ENCODE measurements around the gene AMPH. TPM values are rescaled to one million over a fixed set of nuclear protein-coding genes. Genes with fewer than 3 reads are reported as not detected.
A peak's percentile ranks its signal among the peaks of the same experiment; 100 is the strongest.
"Not testable (repeated sequence)": the region's sequence is repeated elsewhere in the genome, so short reads cannot be mapped to it uniquely, and the experiment has no call there.

AMPH gene
- total and polyA plus RNA-seq, 3 donors from 2014 or later, result 5.8 to 9.0 (median 7.6) TPM

DNA sequence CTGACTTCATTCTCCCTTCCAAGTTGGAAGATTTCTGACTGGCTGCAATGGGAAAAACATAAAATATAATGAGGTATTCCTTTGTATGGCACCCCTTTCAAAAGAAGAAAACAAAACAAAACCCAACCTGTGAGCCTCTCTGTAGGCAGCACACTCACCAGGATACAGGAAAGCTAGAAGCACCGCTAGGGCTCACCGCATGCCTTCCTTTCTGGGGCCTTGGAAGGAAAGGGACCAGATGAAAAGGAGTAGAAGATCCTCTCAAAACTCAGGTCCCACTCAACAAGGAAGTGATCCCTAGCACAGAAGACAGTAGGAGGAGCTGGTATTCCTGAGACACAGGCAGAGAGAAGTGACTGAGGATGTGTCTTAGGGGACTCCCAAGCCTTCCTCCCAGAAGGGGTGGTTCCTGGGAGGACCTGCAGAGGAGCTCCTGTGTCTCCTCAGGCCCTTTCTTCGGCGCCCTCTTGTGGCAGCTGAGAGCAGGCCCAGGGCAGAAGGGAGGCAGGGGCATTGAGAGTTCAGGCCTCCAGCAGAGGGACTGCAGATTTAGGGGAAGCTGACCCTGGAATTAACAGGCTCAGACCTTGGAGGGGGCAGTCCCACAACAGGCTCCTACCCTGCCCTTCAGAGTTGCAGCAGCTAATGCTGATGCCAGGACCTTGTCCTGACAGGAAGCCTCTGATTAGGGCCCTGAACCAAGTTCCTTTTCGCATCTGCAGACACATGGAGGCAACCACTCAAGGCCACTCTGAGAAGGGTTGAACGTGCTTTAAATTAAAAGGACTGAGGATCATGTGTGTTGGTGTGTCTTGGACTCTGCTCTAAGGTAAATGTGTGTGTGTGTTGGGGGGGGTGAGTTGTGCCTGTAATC, 285.6 kb downstream of the AMPH start:
- TF ChIP-seq, protein P1, sequence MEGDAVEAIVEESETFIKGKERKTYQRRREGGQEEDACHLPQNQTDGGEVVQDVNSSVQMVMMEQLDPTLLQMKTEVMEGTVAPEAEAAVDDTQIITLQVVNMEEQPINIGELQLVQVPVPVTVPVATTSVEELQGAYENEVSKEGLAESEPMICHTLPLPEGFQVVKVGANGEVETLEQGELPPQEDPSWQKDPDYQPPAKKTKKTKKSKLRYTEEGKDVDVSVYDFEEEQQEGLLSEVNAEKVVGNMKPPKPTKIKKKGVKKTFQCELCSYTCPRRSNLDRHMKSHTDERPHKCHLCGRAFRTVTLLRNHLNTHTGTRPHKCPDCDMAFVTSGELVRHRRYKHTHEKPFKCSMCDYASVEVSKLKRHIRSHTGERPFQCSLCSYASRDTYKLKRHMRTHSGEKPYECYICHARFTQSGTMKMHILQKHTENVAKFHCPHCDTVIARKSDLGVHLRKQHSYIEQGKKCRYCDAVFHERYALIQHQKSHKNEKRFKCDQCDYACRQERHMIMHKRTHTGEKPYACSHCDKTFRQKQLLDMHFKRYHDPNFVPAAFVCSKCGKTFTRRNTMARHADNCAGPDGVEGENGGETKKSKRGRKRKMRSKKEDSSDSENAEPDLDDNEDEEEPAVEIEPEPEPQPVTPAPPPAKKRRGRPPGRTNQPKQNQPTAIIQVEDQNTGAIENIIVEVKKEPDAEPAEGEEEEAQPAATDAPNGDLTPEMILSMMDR (IDR thresholded peaks at IDR 0.05), result peak in 2 of 3 experiments; percentile 34 to 51
- H3K27ac ChIP-seq; H3K4me1 ChIP-seq; H3K9me3 ChIP-seq; H3K36me3 ChIP-seq (ENCODE audit: low read depth, missing control alignments); H3K27me3 ChIP-seq; intact Hi-C loops (cut with DNase I; ENCODE audit: low total_unique reads); H3K4me3 ChIP-seq: not testable (repeated sequence)
- 62 to 66% methylated on average over 6 of the region's 6 CpGs for WGBS, 2 donors
- DNase-seq, result peak; percentile 51

DNA sequence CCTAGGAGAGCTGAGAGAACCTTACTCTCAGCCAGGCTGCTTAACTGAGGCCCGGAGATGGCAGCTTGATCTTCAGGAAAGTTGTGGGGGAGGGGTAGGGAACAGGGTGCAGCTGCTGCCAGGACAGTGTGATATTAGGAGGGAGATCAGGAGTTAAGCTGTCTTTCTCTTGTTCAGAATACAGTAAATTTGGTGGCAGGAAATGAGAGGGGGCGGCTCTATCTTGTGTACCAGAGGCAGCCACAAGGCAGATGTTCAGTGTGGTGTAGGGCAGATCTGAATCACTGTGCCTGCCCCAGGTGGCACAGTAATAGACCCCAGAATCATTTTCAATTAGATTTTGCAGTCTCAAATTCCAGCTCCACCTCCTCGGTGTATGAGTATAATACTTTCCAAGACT, 286.4 kb downstream of the AMPH start:
- H3K4me1 ChIP-seq, result peaks cover 14% of the 10 kb centered on the region
- 56 to 76% methylated on average over 3 of the region's 3 CpGs for WGBS, 2 donors
- H3K4me3 ChIP-seq; H3K27me3 ChIP-seq; intact Hi-C loops (cut with DNase I; ENCODE audit: low total_unique reads); H3K9me3 ChIP-seq; H3K36me3 ChIP-seq (ENCODE audit: low read depth, missing control alignments); H3K27ac ChIP-seq; DNase-seq: not testable (repeated sequence)

- H3K9me3 ChIP-seq; H3K36me3 ChIP-seq (ENCODE audit: low read depth, missing control alignments); H3K4me3 ChIP-seq; DNase-seq; H3K27me3 ChIP-seq; intact Hi-C loops (cut with DNase I; ENCODE audit: low total_unique reads); H3K27ac ChIP-seq: not testable (repeated sequence)
- WGBS, 2 donors, result 42 to 43% methylated on average over 3 to 5 of the region's 5 CpGs
- peaks cover 14% of the 10 kb centered on the region for H3K4me1 ChIP-seq
These were observed 289.0 kb downstream of the AMPH start for GRCh38 chr7:38342135-38342534.

GRCh38 chr7:38341172-38341705, 289.9 kb downstream of the AMPH start:
- WGBS, 2 donors, result 63 to 70% methylated on average over 1 to 2 of the region's 2 CpGs
- TF ChIP-seq, protein P1 (IDR thresholded peaks at IDR 0.05), result peak in 2 of 3 experiments; percentile 13 to 38
- H3K4me3 ChIP-seq; intact Hi-C loops (cut with DNase I; ENCODE audit: low total_unique reads); H3K9me3 ChIP-seq; H3K36me3 ChIP-seq (ENCODE audit: low read depth, missing control alignments); H3K27me3 ChIP-seq: not testable (repeated sequence)
- DNase-seq, result peak; percentile 85
- H3K4me1 ChIP-seq, result peaks cover 22% of the 10 kb centered on the region
- peak overlapping the region; percentile 15 to 68 for H3K27ac ChIP-seq

- no peaks in the 10 kb centered on the region for H3K9me3 ChIP-seq
- H3K4me3 ChIP-seq, result no peak overlapping the region
- intact Hi-C loops (cut with DNase I; ENCODE audit: low total_unique reads), result no loop called here
- WGBS, 2 donors, result 69 to 84% methylated on average over 4 of the region's 4 CpGs
- peak overlapping the region; percentile 15 to 24 for H3K27ac ChIP-seq
- H3K36me3 ChIP-seq (ENCODE audit: low read depth, missing control alignments), result no peaks in the 10 kb centered on the region
- DNase-seq, result no peak
- H3K4me1 ChIP-seq, result peaks cover 27% of the 10 kb centered on the region
- TF ChIP-seq, protein P1 (IDR thresholded peaks at IDR 0.05), result no peak
- no peak for TF ChIP-seq POLR2A (IDR thresholded peaks at IDR 0.05)
- H3K27me3 ChIP-seq, result no peaks in the 10 kb centered on the region
These were observed 291.0 kb downstream of the AMPH start for GRCh38 chr7:38339953-38340819.

DNA sequence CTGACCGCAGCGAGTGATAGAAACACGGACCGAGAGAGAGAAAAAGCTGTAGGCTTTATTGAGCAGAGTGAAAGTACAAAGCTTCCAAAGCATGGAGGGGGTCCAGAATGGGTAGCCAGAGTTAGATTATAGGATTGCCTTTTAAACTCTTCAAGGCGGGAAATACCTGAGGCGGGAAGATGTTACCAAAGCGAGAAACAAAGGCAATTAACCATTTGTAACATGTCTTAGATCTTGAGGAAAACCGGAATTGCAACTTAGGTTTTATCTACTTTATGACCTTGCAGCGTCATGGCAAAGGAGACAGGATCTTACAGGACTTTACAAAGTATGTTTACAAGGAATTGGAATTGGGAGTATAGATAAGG, 295.0 kb downstream of the AMPH start:
- intact Hi-C loops (cut with DNase I; ENCODE audit: low total_unique reads); H3K27me3 ChIP-seq; DNase-seq; H3K9me3 ChIP-seq; H3K4me3 ChIP-seq; H3K36me3 ChIP-seq (ENCODE audit: low read depth, missing control alignments): not testable (repeated sequence)
- H3K4me1 ChIP-seq, result peaks cover 32% of the 10 kb centered on the region
- H3K27ac ChIP-seq, result peak overlapping the region; percentile 63 to 71
- 28 to 32% methylated on average over 9 of the region's 9 CpGs for WGBS, 2 donors

All from testis (tissue), 3 donors.